ENCODE results near the gene CPS1.

Gene CPS1

DNA sequence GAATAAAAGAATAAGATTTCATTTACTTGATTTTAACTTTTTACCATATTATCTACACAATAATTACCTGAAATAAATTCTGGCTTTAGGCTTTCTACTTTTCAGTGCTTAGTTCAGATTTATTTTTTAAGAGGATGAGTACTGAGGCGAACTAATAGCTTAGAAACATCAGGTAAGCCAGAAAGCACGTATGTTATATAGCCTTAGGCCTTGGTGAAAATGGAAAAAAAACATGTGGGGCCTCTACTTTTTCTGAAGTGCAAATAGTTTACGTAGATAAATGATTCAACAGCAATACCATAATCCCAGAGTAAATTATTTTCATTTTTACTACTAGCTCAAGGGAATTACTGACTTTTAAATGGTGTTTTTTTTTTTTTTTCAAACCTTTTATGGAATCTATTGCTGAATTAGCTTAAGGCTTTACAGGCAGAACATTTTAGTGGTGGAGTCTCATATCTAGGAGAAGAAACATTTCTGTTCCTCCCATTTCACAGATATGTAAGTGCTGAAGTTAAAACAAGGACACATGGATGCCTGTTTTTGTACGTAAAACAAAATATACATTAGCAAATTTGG, 6.2 kb downstream of the CPS1 start:
- H3K4me3 ChIP-seq (ENCODE audit: low read depth, low read length): no peak overlapping the region
- H3K9me3 ChIP-seq (ENCODE audit: severe bottlenecking): no peaks in the 10 kb centered on the region
- no peaks in the 10 kb centered on the region for H3K36me3 ChIP-seq
- no peak for DNase-seq
- no peaks in the 10 kb centered on the region for H3K27me3 ChIP-seq (ENCODE audit: insufficient read depth, low read depth, severe bottlenecking)
- no peak overlapping the region for H3K27ac ChIP-seq
- TF ChIP-seq CTCF (IDR thresholded peaks at IDR 0.05; ENCODE audit: low read depth, low read length): no peak

GRCh38 chr2:210567279-210567678, 10.9 kb downstream of the CPS1 start:
- no peak for DNase-seq
- Histone ChIP-seq H3K27me3 (ENCODE audit: insufficient read depth, low read depth, severe bottlenecking) (no peaks in the 10 kb centered on the region), H3K4me3 (ENCODE audit: low read depth, low read length) (no peak overlapping the region), H3K27ac (no peak overlapping the region), H3K36me3 (no peaks in the 10 kb centered on the region), H3K9me3 (ENCODE audit: severe bottlenecking) (no peaks in the 10 kb centered on the region)
- no peak for TF ChIP-seq CTCF (IDR thresholded peaks at IDR 0.05; ENCODE audit: low read depth, low read length)

DNA sequence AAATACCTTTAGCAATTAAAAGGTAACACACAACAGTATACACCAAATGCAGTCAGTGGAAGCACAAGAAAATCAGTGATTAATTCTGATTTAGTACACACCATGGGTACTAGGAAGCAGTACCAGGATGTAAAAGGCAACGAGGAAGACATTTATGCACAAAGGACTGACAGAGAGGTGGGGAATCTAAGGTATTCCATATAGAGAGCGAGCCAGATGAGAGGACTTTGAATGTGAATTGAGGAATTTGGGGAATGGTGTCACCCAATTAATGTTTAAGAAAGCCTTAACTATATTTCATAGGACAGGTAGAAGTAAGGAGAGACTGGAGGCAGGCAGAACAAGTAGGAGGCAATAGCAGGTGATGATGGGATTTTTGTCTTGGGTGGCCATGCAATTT, 11.7 kb downstream of the CPS1 start:
- no peaks in the 10 kb centered on the region for H3K27me3 ChIP-seq (ENCODE audit: insufficient read depth, low read depth, severe bottlenecking)
- TF ChIP-seq CTCF (IDR thresholded peaks at IDR 0.05; ENCODE audit: low read depth, low read length): no peak
- H3K4me3 ChIP-seq (ENCODE audit: low read depth, low read length): no peak overlapping the region
- H3K27ac ChIP-seq: no peak overlapping the region
- H3K36me3 ChIP-seq: no peaks in the 10 kb centered on the region
- no peak for DNase-seq
- no peaks in the 10 kb centered on the region for H3K9me3 ChIP-seq (ENCODE audit: severe bottlenecking)

GRCh38 chr2:210577263-210578071, 21.1 kb downstream of the CPS1 start:
- H3K27me3 ChIP-seq (ENCODE audit: insufficient read depth, low read depth, severe bottlenecking): no peaks in the 10 kb centered on the region
- no peaks in the 10 kb centered on the region for H3K36me3 ChIP-seq
- no peak for DNase-seq
- no peak overlapping the region for H3K27ac ChIP-seq
- peak; percentile 62 for TF ChIP-seq CTCF (IDR thresholded peaks at IDR 0.05; ENCODE audit: low read depth, low read length)
- H3K4me3 ChIP-seq (ENCODE audit: low read depth, low read length): no peak overlapping the region
- no peaks in the 10 kb centered on the region for H3K9me3 ChIP-seq (ENCODE audit: severe bottlenecking)

DNA sequence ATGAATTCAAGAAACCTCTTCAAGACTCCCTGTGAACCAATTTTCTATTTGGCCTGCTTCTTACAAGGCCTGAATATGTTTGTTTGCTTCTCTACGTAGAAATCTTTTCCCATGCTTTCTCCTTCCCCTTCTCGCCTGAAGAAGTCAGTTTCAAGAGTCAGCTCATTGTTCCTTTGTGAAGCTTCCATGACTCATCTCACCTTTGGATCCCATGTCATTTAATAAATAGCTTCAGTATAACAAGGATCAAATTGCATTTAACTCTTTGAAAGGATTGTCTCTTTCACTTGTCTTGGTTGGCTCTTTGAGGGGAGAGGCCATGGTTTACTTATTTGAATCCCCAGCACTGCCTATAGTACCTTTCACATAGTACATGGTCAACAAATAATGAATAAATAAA, 28.4 kb downstream of the CPS1 start:
- no peaks in the 10 kb centered on the region for H3K36me3 ChIP-seq
- H3K27me3 ChIP-seq (ENCODE audit: insufficient read depth, low read depth, severe bottlenecking): no peaks in the 10 kb centered on the region
- TF ChIP-seq CTCF (IDR thresholded peaks at IDR 0.05; ENCODE audit: low read depth, low read length): no peak
- no peak overlapping the region for H3K27ac ChIP-seq
- H3K9me3 ChIP-seq (ENCODE audit: severe bottlenecking): no peaks in the 10 kb centered on the region
- no peak for DNase-seq
- no peak overlapping the region for H3K4me3 ChIP-seq (ENCODE audit: low read depth, low read length)

Measured in WERI-Rb-1 (cell line).